ENCODE results near the gene RYR2. TPM values are rescaled to one million over a fixed set of nuclear protein-coding genes. Genes with fewer than 3 reads are reported as not detected.

Gene RYR2
- total RNA-seq, 1 donor from 2014 or later: 4.8 TPM

DNA sequence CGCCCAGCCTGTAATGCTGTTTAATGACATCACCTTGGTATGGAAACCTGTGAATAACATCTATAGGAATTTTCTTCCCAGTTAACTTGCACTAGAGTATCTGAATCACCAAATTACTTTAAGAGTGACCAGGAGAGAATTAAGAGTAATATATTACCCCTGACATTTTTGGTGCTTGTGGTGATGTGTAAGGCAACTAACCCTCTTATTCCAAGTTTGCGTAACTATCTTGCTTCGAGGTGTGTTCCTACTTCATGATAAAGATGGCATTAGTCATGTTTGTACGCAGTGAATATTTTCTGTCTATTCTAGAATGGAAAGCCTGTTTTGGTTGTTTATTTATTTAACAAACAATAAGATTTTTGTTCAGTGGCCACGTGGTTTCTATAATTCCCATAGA lies 717.4 kb downstream of the RYR2 start:
- Histone ChIP-seq H3K27ac (no peak overlapping the region), H3K4me1 (no peaks in the 10 kb centered on the region), H3K36me3 (no peaks in the 10 kb centered on the region), H3K27me3 (ENCODE audit: low read depth) (no peaks in the 10 kb centered on the region), H3K9me3 (no peaks in the 10 kb centered on the region), H3K4me3 (no peak overlapping the region)
- TF ChIP-seq, protein P1, sequence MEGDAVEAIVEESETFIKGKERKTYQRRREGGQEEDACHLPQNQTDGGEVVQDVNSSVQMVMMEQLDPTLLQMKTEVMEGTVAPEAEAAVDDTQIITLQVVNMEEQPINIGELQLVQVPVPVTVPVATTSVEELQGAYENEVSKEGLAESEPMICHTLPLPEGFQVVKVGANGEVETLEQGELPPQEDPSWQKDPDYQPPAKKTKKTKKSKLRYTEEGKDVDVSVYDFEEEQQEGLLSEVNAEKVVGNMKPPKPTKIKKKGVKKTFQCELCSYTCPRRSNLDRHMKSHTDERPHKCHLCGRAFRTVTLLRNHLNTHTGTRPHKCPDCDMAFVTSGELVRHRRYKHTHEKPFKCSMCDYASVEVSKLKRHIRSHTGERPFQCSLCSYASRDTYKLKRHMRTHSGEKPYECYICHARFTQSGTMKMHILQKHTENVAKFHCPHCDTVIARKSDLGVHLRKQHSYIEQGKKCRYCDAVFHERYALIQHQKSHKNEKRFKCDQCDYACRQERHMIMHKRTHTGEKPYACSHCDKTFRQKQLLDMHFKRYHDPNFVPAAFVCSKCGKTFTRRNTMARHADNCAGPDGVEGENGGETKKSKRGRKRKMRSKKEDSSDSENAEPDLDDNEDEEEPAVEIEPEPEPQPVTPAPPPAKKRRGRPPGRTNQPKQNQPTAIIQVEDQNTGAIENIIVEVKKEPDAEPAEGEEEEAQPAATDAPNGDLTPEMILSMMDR (IDR thresholded peaks at IDR 0.05): no peak
- ATAC-seq (no peak), DNase-seq (no peak)
- intact Hi-C loops (cut with DNase I): no loop called here

DNA sequence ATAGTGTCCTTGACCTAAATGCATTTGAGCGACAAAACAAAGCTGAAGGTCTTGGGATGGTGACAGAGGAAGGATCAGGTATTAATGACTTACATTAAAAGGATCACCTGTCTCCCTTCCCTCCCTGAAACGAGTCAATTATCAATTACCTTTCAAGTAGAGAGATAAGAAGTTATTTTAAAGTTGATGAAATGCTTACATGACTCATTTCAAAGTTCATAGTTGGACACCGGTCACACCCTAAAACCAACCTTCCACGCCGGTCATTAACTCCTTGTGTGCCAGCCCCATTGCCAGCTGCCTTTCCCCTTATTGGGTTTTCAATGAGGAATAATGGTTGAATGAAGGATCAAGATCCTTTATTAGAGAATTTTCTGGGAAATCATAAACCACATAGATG lies 719.0 kb downstream of the RYR2 start:
- no peaks in the 10 kb centered on the region for H3K4me1 ChIP-seq
- H3K4me3 ChIP-seq: no peak overlapping the region
- no peak for ATAC-seq
- H3K27me3 ChIP-seq (ENCODE audit: low read depth): no peaks in the 10 kb centered on the region
- no peak overlapping the region for H3K27ac ChIP-seq
- DNase-seq: no peak
- TF ChIP-seq, protein P1 (IDR thresholded peaks at IDR 0.05): no peak
- intact Hi-C loops (cut with DNase I): no loop called here
- H3K36me3 ChIP-seq: no peaks in the 10 kb centered on the region
- H3K9me3 ChIP-seq: no peaks in the 10 kb centered on the region

DNA sequence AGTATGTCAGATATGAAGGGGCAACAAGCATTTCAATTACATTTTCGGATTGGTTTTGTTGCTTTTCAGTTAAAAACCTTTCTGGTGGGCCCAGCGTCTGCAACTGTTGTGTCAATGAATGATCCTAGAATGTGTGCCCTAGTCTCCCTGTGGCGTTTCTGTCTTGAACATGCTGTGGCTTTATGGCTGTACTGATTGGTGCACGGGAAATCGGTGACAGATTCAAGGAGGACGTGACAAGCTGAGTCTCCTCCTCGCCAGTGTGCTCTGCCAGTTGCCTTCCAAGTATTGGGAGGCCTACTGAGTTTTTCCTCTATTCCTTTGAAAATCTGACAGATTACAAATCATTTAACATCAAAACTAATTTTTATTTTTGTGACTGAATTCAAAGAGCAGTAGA lies 721.2 kb downstream of the RYR2 start:
- no peak overlapping the region for H3K4me3 ChIP-seq
- ATAC-seq: no peak
- no peaks in the 10 kb centered on the region for H3K4me1 ChIP-seq
- no peaks in the 10 kb centered on the region for H3K36me3 ChIP-seq
- TF ChIP-seq, protein P1 (IDR thresholded peaks at IDR 0.05): no peak
- H3K27me3 ChIP-seq (ENCODE audit: low read depth): no peaks in the 10 kb centered on the region
- H3K27ac ChIP-seq: no peak overlapping the region
- DNase-seq: no peak
- no peaks in the 10 kb centered on the region for H3K9me3 ChIP-seq
- intact Hi-C loops (cut with DNase I): no loop called here

DNA sequence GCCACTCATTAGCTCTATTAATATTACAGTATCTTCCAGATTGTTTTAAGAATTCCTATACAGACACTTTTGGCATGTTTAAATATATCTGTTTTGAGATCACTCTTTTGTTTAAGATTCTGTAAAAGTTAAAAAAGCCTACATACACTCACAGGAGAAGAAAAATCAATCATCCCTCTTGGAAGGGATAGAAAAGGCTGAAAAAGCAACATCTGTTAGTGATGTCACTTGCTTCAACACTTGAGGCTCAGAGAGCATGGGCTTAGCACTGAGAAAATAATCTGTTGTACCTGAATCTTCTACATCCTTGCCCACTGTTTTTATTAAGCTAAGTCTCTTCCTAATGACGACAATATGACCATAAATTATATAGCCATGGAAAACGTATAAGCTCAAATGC lies 721.8 kb downstream of the RYR2 start:
- TF ChIP-seq, protein P1 (IDR thresholded peaks at IDR 0.05): no peak
- no peak for DNase-seq
- Histone ChIP-seq H3K27ac (no peak overlapping the region), H3K9me3 (no peaks in the 10 kb centered on the region), H3K4me3 (no peak overlapping the region), H3K4me1 (no peaks in the 10 kb centered on the region), H3K36me3 (no peaks in the 10 kb centered on the region), H3K27me3 (ENCODE audit: low read depth) (no peaks in the 10 kb centered on the region)
- ATAC-seq: no peak
- intact Hi-C loops (cut with DNase I): no loop called here

DNA sequence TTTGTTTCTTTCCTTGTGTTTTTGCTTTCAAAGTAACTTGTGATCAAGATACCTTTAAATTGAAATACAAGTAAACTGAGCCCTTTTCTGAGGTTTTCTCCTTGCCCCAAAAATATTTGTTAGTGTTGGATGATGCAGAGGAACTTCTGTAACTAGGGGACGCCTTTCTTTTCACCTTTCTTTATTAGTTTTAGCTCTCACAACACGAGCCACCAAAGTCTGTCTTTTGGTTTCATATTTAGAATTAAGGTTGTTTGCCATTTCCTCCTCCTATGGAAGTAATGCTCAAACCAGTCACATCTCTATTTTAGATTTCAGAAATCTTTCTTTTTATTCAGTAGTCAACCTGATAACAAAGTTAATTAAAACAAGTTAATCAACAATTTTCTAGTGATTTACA lies 727.9 kb downstream of the RYR2 start:
- H3K36me3 ChIP-seq: no peaks in the 10 kb centered on the region
- ATAC-seq (no peak), DNase-seq (no peak)
- H3K27ac ChIP-seq: no peak overlapping the region
- intact Hi-C loops (cut with DNase I): no loop called here
- H3K4me3 ChIP-seq: no peak overlapping the region
- H3K27me3 ChIP-seq (ENCODE audit: low read depth): no peaks in the 10 kb centered on the region
- H3K9me3 ChIP-seq: no peaks in the 10 kb centered on the region
- H3K4me1 ChIP-seq: no peaks in the 10 kb centered on the region
- TF ChIP-seq, protein P1 (IDR thresholded peaks at IDR 0.05): no peak

DNA sequence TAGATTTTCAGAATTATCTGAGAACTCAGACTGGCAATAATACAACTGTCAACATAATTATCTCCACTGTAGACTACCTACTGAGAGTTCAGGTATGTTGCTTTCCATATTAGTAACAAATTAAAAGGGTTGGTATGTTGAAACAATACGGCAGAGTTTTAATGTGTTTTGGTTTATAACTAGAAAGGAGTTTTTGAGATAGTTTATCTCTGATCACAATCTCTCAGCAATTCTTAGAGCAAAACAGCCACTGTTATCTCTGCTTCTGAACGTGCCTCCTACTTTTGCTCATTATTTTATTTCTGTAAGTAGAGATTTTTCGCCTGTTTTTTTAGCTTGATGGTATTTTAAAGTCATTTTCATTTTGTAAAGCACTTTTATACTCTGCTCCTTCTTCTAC lies 730.0 kb downstream of the RYR2 start:
- TF ChIP-seq, protein P1 (IDR thresholded peaks at IDR 0.05): no peak
- intact Hi-C loops (cut with DNase I): no loop called here

More for the DNA sequence above, 730.0 kb downstream of the RYR2 start:
- no peaks in the 10 kb centered on the region for H3K9me3 ChIP-seq
- H3K4me1 ChIP-seq: no peaks in the 10 kb centered on the region
- no peak overlapping the region for H3K27ac ChIP-seq
- ATAC-seq (no peak), DNase-seq (no peak)
- H3K27me3 ChIP-seq (ENCODE audit: low read depth): no peaks in the 10 kb centered on the region
- no peak overlapping the region for H3K4me3 ChIP-seq
- no peaks in the 10 kb centered on the region for H3K36me3 ChIP-seq

Measured in lower lobe of right lung (tissue), 2 donors.